ENCODE measurements around the gene ABCA2.
"Not testable (repeated sequence)": the region's sequence is repeated elsewhere in the genome, so short reads cannot be mapped to it uniquely, and the experiment has no call there.

The ABCA2 gene

DNA sequence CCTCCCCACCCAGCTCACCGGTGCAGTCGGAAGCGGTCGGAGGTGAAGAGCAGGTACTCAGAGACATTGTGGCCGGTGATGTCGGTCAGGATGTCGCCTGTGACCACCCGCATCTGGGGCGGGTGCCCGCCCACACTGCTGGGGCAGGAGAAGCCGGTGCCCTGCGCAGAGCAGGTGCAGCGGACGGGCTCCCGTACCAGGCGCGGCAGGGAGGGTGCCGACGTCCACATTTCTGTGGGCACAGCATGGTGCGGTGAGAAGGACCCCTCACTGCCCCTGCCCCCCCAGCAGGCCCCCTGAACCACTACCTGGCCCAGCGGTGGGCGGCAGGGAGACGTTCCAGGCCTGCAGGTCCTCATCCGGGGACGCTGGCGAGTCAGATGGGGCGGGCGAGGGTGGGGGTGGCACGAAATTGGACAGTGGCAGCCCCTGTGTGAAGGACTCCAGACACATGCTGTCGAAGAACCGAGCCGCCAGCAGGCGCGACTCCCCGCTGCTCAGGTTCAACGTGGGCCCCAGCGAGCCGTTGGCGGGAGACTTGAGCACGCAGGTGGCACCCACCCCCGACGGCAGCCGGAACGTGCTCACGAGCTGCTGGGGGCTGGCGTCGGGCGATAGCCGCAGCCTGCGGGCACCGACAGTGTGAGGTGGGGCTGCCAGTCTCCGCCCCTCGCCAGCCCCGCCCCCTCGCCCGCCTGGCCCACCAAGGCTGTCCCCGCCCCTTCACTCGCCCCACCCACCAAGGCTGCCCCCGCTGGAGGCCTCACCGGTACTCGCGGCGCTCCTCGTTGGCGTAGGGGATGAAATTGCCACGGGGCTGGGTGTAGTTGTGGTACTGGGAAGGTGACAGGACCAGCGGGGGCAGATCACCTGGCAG lies 15.1 kb downstream of the ABCA2 start:
- no peak for DNase-seq

- no peak for DNase-seq
Measured at GRCh38 chr9:137011907-137012675, 15.9 kb downstream of the ABCA2 start.

DNA sequence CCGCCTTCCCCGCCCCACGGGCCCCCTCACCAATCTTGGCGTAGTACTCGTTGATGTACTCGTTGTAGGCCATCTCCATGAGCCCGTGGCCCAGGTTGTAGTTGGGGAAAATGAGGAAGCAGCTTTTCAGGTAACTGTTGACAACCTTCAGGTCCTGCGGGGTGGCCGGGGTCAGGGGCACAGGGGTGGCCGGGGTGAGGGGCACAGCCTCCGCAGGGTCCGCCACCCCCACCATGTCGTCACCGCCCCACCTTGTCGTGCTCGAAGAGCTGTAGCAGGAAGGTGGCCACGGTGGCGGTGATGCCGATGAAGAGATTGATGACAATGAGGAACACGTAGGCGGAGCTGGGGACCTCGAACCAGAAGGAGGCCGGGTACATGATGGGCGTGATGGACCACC lies 16.9 kb downstream of the ABCA2 start:
- no peak for DNase-seq

GRCh38 chr9:137009938-137010732 lies 17.9 kb downstream of the ABCA2 start:
- no peak for DNase-seq

GRCh38 chr9:137009217-137009616 lies 18.8 kb downstream of the ABCA2 start:
- DNase-seq, result no peak

- DNase-seq, result no peak
Measured at GRCh38 chr9:137008312-137008711, 19.7 kb downstream of the ABCA2 start.

DNA sequence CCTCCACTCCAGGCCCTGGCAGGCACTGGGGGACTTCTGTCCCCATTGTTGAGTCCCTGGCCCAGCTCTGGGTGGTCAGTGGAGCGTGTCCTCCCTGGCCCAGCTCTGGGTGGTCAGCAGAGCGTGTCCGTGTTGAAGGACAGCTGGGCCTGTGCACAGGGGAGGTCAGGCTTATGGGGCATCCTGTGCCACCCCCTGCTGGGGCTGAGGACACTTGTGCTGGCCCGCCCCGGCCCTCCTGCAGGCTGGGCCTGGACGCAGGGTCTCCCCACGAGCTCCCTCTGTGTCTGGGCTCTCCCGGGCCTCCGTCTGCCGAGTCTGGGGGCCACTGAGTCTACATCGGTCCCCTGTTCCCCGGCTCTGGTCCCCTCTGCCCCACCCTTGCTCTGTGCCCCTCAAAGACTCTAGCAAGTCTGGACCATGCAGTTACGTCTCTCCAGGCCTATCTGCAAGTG lies 20.2 kb downstream of the ABCA2 start:
- no peak for DNase-seq

GRCh38 chr9:137007108-137007815 lies 20.8 kb downstream of the ABCA2 start:
- DNase-seq, result no peak

DNA sequence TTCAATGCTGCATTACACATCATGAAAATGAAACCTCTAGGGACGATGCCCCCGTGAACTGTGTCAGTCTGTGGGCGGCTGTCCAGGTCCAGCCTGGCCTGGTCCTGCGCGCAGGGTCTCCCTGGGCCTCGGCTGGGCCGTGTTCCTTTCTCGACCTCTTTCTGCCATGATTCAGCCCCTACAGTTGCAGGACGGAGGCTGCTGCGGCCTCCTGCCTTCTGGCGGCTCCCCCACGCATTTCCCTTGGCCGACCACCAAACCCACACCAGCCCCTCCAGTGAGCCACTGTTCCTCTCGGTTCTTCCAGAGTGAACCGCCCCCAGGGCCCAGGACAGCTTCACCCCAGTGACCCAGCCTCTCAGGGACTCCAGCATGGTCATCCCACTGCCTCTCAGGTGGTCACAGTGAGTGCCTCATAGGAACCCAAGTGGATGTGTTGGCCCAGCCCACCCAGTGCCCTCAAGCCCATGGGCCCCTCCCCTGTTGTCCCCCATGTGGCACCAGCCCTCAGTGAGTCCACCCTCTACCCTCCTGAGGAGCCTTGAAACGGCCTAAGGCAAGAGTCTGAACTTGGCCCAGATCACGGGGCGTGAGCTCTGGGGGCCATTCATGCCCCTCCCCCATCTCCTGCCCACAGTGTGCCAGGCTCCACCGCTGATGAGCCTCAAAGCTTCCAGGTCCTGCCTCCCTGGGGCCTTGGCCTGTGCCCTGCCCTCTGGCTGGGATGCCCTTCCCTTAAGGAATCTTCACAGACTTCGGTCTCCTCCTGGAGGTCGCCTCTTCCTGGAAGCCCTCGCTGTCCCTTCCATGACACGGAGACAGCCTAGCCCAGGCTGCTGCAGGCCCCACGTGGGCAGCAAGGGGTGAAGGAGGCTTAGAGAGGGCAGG lies 21.7 kb downstream of the ABCA2 start:
- no peak for DNase-seq

GRCh38 chr9:137004285-137004684 lies 23.8 kb downstream of the ABCA2 start:
- DNase-seq, result not testable (repeated sequence)

GRCh38 chr9:137002646-137003041 lies 25.4 kb downstream of the ABCA2 start:
- DNase-seq, result no peak

DNA sequence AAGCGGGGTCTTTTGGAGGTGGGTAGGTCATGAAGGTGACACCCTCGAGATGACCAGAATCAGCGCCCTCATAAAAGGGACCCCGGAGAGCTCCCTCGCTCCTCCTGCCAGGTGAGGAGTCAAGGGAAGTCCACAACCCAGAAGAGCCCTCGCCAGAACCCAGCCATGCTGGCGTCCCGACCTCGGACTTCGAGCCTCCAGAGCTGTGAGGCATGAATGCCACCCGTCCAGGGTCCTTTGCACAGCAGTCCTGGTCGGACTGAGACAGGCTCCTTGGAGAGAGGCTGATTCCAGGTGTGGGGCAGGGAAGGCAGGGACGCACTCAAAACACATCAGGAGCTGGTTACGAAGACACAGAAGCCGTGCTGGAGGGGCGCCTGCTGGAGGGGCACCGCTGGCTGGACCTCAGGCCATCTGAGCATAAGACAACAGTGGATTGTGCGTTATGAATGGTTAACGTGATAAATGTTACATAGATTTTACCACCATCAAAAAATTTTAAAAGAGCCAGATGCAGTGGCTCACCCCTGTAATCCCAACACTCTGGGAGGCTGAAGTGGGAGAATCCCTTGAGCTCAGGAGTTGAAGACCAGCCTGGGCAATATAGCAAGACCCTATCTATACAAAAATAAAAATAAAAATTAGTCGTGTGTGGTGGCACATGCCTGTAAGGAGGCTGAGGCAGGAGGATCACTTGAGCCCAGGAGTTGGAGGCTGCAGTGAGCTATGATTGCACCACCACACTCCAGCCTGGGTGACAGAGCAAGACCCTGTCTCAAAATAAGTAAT lies 26.0 kb downstream of the ABCA2 start:
- DNase-seq, result no peak

DNA sequence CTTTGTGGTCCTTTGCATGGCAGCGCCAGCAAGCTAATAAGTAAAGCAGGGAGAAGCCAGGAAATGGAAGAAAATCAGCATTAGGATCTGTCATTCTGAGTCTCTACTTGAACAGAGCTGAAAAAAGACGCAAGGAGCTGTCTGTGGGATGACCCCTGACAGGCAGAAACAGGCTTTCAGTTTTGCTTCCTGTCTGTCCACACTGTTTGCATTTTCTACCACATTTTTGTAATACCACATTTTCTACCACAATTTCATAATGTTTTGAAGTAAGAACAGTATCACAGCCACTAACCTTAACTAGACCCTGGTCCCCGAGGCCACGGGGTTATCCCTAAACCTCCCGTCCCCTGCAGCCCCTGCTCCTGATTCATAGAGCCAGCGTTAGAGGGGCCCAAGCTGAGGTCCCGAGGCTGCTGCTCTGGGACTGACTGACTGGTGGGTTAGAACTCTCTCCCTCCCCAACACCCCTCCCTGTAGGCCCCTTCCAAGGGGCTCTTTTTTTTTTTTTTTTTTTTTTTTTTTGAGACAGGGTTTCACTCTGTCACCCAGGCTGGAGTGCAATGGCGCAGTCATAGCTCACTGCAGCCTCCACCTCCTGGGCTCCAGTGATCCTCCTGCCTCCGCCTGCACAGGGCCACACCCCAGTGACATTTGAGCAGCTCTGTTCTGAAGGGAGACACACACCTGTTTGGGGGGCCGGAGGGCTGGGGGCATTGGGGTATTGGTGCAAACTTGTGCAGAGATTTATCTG lies 27.7 kb downstream of the ABCA2 start:
- no peak for DNase-seq

- no peak for DNase-seq
Measured at GRCh38 chr9:136997830-136998234, 30.2 kb downstream of the ABCA2 start.

DNA sequence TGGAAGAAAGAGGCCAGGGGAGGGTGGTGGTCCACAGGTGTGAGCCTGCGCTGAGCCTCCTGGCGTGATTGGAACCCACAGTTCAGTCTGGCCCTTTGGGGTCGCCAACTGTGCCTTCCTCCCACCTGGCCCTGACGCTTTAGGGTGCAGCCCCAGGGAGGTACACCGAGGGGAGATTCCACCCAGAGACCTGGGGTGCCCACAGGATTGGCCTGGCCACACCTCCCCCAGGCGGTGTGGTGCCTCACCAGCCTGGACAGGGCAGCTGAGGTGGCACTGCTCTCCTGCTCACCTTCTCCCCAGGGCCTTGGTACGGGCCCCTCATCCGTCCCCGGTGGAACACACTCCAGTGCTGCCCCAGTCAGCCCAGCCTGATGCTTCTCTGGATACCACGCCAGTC lies 30.7 kb downstream of the ABCA2 start:
- no peak for DNase-seq

- no peak for DNase-seq
Measured at GRCh38 chr9:136996361-136997292, 31.4 kb downstream of the ABCA2 start, which contains the start of gene CLIC3. Gene CLIC3 (minus strand): TSS chr9:136996568. CDS start chr9:136996543, 25 bp downstream.

GRCh38 chr9:136995772-136996311 lies 32.2 kb downstream of the ABCA2 start:
- no peak for DNase-seq

GRCh38 chr9:136995362-136995761 lies 32.7 kb downstream of the ABCA2 start:
- no peak for DNase-seq
